Stimulated activated CD8-positive, alpha-beta memory T cell treated with anti-CD3 and anti-CD28 coated beads, Interleukin-2, amount 100 ng/mL, for 48 hours (primary cell): ENCODE data around the gene COL18A1.
"Not testable (repeated sequence)": the region's sequence is repeated elsewhere in the genome, so short reads cannot be mapped to it uniquely, and the experiment has no call there.

Experiments
- DNase-seq, 2 donors: peaks; one replicate each; pipeline ENCODE4 v3.0.0-alpha.2; 2020; ENCODE audit warnings: low read depth in 2 of 2

The COL18A1 gene

DNA sequence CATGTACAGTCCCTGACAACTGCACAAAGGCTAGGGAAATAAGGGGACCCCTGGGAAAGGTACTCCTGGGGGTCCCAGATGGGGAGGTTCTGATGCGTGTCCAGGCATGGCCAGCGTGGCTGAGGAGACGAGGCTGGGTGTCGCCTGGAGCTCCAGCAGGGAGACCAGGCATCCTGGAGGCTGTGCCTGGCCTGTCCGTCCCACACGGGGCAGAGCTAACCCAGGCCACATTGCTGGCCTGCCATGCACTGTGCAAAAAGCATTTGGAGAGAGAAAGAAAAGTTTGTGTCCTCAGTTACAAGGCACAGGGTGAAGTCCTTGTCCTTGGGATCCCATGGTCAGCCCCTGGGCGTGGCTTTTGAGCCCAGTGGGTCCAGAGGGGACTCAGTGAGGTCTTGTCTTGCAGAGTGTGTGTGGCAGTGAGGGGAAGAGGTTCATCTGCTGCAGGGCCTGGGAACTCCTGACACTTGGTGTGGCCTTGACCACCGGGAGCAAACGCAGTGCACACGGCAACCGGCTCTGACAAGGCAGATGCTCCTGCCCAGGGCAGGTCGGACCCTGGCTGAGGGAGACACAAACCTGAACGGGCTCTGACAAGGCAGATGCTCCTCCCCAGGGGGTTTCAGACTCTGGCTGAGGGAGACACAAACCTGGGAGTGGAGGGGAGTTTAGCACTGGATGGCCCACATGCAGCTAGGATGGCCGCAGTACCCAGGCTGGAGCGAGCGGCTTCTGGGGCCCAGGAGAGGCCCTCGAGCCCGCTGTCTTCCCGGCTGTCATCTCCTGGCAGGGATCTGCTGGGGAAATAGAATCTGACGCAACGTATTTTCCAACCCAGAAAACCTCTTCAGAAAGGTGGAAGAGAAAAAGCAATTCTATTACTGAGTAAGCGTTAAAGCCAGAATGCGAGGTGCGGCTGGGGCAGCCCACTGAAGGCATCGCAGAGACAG lies 37.3 kb upstream of the COL18A1 start:
- DNase-seq = no peak

- DNase-seq = not testable (repeated sequence)
These were observed 35.9 kb upstream of the COL18A1 start for GRCh38 chr21:45369018-45369417.

GRCh38 chr21:45370575-45370974 lies 34.4 kb upstream of the COL18A1 start:
- DNase-seq = no peak

- DNase-seq = no peak
These were observed 33.9 kb upstream of the COL18A1 start for GRCh38 chr21:45371081-45371480.

DNA sequence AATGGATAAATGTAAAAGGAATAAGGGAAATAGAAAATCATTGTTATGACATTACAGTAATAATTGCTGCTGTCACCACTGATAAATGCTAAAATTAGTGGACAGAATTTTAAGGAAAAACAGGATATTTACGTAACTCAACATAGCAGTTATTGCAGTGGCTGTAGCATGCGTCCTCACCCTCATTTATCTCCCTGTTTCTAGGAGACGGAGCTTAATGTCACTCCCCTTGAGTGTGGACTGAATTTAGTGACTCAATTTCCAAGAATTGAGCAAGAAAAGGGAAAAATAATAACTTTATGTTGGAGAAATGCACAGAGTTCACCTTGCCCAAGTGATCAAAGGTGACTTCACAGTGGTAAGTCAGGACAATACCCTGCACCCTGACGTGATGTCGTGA lies 33.3 kb upstream of the COL18A1 start:
- no peak for DNase-seq

DNA sequence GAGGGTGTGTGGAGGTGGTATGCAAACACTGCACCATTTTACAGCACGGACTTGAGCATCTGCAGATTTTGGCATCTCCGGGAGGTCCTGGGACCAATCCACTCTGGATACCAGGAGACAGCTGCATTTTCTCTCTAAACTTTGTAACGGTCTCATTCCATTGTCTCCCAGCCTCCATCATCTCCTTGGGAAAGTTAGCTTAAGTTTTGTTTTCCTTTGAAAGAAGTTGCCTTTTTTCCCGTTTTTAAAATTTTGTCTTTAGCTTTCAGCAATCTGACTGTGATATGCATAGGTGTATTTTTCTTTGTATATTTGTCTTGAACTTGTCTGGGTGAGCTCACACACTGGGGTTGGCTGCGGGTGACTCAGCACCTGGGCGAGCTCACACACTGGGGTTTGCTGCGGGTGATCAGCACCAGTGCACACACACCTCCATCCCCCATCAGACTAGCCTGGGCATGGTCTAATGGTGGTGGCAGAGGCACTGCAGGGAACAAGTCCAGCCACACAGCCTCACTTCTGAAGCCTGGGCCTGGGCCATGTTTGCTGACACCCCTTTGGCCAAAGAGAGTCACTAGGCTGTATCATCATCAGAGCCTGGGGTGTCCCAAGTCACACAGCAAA lies 32.1 kb upstream of the COL18A1 start:
- no peak for DNase-seq

DNA sequence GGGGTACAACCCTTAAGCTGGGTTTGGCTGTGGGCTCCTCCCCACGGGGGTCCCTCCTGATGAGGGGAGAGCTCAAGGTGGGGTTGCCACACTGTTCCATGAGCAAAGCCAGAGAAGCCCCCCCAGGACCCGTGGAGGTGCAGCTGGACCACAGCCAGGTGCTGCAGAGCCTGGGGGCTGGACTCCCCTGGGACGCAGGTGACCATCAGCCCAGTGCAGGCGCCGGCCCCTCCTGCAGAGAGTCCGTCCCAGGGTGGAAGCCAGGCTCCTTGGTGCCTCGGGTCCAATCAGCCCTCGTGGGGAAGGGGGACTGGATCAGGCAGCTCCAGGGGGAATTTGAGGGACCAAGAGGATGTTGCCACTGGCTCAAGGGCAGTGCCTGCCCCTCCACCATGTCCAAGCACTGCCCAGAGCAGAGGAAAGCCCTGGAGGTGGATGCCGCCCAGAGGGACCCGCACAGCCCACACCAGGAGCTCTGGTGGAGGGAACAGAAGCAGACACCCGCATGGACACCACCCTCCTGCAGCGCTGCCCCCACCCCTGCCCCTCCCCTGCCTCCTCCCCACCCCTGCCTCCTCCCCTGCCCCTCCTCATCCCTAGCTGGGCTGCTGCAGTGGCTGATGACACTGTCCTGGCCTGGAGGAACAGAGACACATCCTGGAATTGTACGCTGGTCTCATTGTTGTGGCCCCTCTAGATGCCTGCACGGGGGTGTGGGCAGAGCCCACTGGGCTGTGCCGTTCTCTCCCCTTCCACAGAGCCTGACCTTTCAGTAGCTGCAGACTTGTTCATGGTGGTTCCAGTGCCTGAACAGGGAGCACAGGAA lies 30.8 kb upstream of the COL18A1 start:
- DNase-seq = no peak

GRCh38 chr21:45374826-45375455 lies 30.0 kb upstream of the COL18A1 start:
- DNase-seq = no peak

DNA sequence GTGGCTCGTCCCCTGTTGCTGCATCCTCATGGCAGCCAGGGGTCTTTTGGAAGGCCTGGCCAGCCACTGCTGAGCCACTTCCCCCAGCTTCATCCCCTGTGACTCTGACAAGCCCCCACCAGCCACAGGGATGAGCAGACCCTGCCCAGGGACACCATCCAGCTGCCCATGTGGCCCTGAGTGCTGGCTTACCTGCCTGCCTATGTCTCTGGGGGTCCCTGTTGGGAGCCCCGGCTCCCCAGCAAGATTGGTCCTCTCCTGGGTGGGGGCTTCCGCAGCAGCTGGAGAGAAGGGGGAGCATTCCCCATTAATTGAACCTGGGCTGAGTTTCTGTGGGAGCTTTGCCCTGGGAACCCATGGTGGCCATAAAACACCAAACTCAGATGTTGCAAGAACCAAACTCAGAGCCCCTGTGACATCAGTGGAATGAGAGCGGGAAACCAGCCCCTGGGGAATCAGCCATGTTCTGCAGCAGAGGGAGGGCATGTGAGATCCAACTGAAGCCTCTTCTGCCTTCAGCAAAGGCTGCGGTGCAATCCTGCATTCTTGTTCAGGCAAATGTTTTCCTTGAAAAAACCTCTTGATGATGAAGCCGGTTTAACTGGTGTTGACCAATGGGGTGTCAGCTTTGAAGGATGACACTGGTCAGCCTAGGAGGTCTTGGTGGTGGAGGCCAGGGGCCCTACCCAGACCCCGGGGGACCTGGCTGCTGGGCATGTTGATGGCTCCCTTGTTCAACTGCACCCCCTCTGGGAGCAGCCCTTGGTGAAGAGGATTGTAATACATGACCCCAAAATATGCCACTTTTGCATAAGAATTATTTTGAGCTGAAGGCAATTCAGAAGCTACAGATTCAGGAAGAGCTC lies 28.3 kb upstream of the COL18A1 start:
- DNase-seq = no peak

DNA sequence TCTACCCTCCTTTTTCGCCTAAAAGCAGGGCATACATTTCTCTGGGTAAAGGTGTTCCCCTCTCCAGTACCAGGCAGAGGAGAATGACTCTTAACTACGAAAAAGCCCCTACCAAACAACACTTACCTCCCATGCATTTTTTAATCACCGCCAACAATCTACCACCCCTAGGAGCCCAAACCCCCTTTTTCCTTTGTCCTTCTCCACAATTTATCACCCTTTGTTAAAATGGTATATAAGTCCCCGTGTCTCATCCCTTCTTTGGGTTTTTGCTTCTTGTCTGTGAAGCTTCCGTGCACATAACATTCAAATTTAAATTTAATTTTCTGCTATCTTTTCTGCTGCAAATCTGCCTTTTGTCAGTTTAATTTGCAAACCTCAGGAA lies 27.6 kb upstream of the COL18A1 start:
- no peak for DNase-seq

DNA sequence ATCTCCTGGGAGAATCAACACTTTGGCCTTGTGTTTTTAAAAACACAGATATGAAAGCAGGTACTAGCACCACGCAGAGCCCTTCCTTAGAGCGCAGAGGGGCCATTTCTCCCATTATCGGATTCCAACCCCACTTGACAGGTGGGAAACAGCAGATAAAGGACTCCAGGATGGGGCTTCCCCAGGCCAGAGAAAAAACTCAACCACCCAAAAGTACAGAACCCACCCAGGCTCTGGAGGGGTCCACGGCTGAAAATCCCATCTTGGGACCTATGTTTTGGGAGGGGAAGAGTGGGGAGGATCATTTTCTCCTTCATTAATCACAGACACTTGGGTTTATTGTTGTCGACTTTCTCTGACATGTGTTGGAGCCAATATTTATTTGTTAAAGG lies 27.1 kb upstream of the COL18A1 start:
- DNase-seq = no peak

DNA sequence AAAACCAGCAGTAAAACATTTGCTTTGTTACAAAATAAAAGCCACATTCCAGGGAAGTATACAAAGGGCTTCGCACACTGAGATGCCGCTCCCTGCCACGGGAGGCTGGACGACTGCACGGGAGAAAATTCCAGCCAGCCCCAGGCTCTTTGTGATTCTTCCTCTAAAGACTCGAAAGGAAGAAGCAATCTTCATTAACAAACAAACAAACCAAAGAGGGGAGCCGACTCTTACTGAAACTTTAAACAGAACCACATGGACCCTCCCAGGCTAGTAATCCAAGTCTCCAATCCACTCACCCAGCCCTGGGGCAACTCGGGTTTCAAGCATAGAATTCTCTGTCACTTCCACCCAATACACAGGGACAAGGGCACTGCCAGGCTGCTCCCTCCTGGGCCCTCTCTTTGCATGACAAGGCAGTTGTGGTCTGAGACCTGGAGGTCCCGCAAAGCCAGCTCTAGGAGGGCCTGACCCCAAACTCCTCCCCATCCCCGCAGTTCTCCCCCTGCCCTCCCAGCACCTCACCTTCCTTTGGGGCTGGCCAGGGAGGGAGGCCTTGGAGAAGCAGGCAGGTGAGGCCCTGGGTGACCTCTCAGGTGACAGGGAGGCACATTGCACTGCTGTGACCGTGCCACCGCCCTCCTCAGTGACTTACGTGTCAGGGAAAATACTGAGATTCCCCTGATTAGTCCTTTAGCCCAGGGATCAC lies 26.6 kb upstream of the COL18A1 start:
- DNase-seq = no peak

DNA sequence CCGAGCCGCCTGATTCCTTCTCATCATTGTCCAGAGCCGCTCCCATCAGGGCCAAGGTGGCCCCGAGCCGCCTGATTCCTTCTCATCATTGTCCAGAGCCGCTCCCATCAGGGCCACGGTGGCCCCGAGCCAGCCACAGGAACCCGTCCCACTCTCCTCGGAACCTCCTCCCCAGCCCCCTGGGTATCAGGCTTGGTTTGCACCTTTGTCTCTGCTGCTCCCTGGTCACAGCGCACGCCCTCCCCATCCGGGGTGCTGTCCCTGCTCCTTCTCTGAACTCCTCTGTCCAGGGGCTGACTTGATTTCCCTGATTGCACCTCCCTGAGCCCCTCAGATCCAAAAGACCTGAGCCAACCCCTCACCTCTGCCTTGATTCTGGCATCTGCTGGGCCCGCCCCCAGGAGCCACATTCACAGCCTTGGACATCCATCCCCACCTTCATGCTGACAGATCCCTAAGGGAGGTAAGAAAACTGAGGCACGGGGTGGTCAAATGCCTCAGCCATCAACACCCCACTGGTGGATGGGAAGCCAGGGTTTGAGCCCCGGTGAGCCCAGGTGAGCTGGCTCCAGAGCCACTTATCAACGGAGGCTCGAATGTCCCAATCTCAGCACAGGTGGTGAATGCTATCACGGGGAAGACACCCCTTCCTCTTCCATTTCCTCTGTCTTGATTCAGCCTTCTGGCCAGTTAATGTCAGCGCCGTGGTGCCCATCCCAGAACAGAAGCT lies 25.6 kb upstream of the COL18A1 start:
- DNase-seq = no peak

DNA sequence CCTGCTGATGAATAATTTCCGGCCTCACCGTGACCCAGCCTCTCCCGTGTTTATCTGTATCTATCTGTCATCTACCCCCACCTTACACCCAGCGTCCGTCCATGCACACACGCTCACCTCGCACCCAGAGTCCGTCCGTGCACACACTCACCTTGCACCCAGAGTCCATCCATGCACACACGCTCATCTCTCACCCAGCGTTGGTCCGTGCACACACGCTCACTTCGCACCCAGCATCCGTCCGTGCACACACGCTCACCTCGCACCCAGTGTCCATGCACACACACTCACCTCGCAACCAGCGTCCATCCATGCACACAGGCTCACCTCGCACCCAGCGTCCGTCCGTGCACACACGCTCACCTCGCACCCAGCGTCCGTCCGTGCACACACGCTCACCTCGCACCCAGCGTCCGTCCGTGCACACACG lies 25.0 kb upstream of the COL18A1 start:
- DNase-seq = no peak

- DNase-seq = no peak
These were observed 24.4 kb upstream of the COL18A1 start for GRCh38 chr21:45380566-45380965.

GRCh38 chr21:45381036-45381787 lies 23.8 kb upstream of the COL18A1 start:
- no peak for DNase-seq

- no peak for DNase-seq
These were observed 22.9 kb upstream of the COL18A1 start for GRCh38 chr21:45381865-45382696.

DNA sequence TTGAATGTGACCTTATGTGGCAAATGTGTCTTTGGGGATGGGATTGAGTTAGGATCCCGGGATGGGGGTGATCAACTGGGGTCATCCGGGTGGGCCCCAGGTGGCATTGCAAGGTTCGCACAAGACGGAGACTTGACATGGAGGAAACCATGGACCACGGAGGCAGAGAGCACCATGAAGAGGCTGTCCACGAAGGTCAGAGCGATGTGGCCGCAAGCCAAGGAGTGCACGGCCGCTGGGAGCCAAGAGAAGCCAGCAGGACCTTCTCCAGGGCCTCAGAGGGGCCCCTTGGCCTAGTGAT lies 22.3 kb upstream of the COL18A1 start:
- no peak for DNase-seq
